Measurements from ENCODE around the gene ATG4D. TPM values are rescaled to one million over a fixed set of nuclear protein-coding genes. Genes with fewer than 3 reads are reported as not detected.
"Not testable (repeated sequence)": the region's sequence is repeated elsewhere in the genome, so short reads cannot be mapped to it uniquely, and the experiment has no call there.

ATG4D gene
- total and polyA plus RNA-seq, 3 experiments from 2014 or later, result 28.9 to 45.1 (median 44.4) TPM

- H3K36me3 ChIP-seq (ENCODE audit: insufficient read depth, low read length), result peaks cover 15% of the 10 kb centered on the region
- peak overlapping the region; percentile 79 for H3K27ac ChIP-seq (ENCODE audit: low read depth, low read length)
- H3K36me3 Mint-ChIP-seq, result peaks cover 0 to 30% (median 0%) of the 10 kb centered on the region in 3 donors
- H3K27me3 ChIP-seq (ENCODE audit: insufficient read depth, low read length, poor library complexity, severe bottlenecking), result no peaks in the 10 kb centered on the region
- H3K9me3 ChIP-seq (ENCODE audit: low read length), result no peaks in the 10 kb centered on the region
- POLR2A ChIA-PET, result interaction anchor here (0.6 to 1.5 kb wide), 5 partner anchors 21 to 109 kb away, joined by 3 to 5 read pairs (median 3); partner anchors contain the start of genes KRI1 and S1PR5
- H3K4me1 ChIP-seq (ENCODE audit: insufficient read depth, low read length), result peaks cover 17% of the 10 kb centered on the region
- CTCF ChIA-PET, result interaction anchor here (0.9 kb wide), 1 partner anchor 52 kb away, joined by 3 read pairs; no protein-coding TSS in a partner anchor
- DNase-seq, result no peak
- H3K4me3 ChIP-seq (ENCODE audit: low read length), result peak overlapping the region; percentile 61
- H3K4me1 Mint-ChIP-seq, result peaks cover 11 to 27% (median 14%) of the 10 kb centered on the region in 3 donors
- peak overlapping the region; percentile 90 to 96 (median 93) for H3K4me3 Mint-ChIP-seq
- H3K27ac Mint-ChIP-seq, result peak overlapping the region; percentile 76 to 97 (median 93)
- no peaks in the 10 kb centered on the region for H3K9me3 Mint-ChIP-seq
- H3K27me3 Mint-ChIP-seq, result peaks cover 2 to 3% of the 10 kb centered on the region in 2 donors
Observed at GRCh38 chr19:10544753-10545251, 1.1 kb downstream of the ATG4D start.

- Mint-ChIP-seq H3K9me3 (no peaks in the 10 kb centered on the region), H3K27me3 (no peaks in the 10 kb centered on the region), H3K36me3 (peaks cover 0 to 44% (median 1%) of the 10 kb centered on the region in 3 donors), H3K27ac (peak overlapping the region in 1 of 8 donors; percentile 29), H3K4me1 (peaks cover 19 to 40% (median 23%) of the 10 kb centered on the region in 3 donors), H3K4me3 (peak overlapping the region in 2 of 7 donors; percentile 14 to 74)
- CTCF ChIA-PET, result interaction anchor here (0.7 to 3.5 kb wide), 6 partner anchors 14 to 663 kb away, joined by 3 to 11 read pairs (median 4); partner anchors contain the start of gene KRI1
- no peak overlapping the region for H3K27ac ChIP-seq (ENCODE audit: low read depth, low read length)
- H3K36me3 ChIP-seq (ENCODE audit: insufficient read depth, low read length), result peaks cover 22% of the 10 kb centered on the region
- no peak for DNase-seq
- POLR2A ChIA-PET, result interaction anchor here (1.0 kb wide), 1 partner anchor 15 kb away, joined by 3 read pairs; no protein-coding TSS in a partner anchor
- no peaks in the 10 kb centered on the region for H3K27me3 ChIP-seq (ENCODE audit: insufficient read depth, low read length, poor library complexity, severe bottlenecking)
- no peak overlapping the region for H3K4me3 ChIP-seq (ENCODE audit: low read length)
- peaks cover 28% of the 10 kb centered on the region for H3K4me1 ChIP-seq (ENCODE audit: insufficient read depth, low read length)
- no peaks in the 10 kb centered on the region for H3K9me3 ChIP-seq (ENCODE audit: low read length)
Observed at GRCh38 chr19:10546817-10547216, 3.1 kb downstream of the ATG4D start.

DNA sequence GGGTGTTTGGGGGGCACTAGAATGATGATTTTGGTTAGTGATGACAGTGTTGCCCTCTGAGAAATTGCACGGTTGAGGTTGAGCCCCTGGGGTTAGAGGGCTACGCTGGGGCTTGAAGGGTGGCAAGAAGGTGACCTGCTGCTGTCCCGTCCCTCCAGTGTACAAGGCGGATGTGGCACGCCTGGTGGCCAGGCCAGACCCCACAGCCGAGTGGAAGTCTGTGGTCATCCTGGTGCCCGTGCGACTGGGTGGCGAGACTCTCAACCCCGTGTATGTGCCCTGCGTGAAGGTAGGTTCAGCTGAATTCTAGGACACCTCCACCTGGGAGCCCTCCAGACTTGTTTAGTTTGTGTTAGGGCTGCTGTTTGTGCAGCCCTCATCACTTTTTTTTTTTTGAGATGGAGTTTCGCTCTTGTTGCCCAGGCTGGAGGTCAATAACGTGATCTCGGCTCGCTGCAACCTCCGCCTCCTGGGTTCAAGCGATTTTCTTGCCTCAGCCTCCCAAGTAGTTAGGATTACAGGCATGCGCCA lies 5.1 kb downstream of the ATG4D start:
- H3K27me3 ChIP-seq (ENCODE audit: insufficient read depth, low read length, poor library complexity, severe bottlenecking), result no peaks in the 10 kb centered on the region
- H3K36me3 Mint-ChIP-seq, result peaks cover 0 to 63% (median 3%) of the 10 kb centered on the region in 3 donors
- H3K36me3 ChIP-seq (ENCODE audit: insufficient read depth, low read length), result peaks cover 42% of the 10 kb centered on the region
- H3K4me3 Mint-ChIP-seq, result no peak overlapping the region
- peaks cover 42% of the 10 kb centered on the region for H3K4me1 ChIP-seq (ENCODE audit: insufficient read depth, low read length)
- H3K27ac ChIP-seq (ENCODE audit: low read depth, low read length), result no peak overlapping the region
- no peaks in the 10 kb centered on the region for H3K27me3 Mint-ChIP-seq
- DNase-seq, result no peak
- no peaks in the 10 kb centered on the region for H3K9me3 Mint-ChIP-seq
- ChIA-PET CTCF (interaction anchor here (3.5 kb wide), 1 partner anchor 24 kb away, joined by 11 read pairs; no protein-coding TSS in a partner anchor), POLR2A (no interaction called here)
- H3K4me3 ChIP-seq (ENCODE audit: low read length), result no peak overlapping the region
- no peaks in the 10 kb centered on the region for H3K9me3 ChIP-seq (ENCODE audit: low read length)
- H3K4me1 Mint-ChIP-seq, result peaks cover 29 to 55% (median 39%) of the 10 kb centered on the region in 3 donors
- peak overlapping the region in 3 of 8 donors; percentile 29 to 70 (median 64) for H3K27ac Mint-ChIP-seq

DNA sequence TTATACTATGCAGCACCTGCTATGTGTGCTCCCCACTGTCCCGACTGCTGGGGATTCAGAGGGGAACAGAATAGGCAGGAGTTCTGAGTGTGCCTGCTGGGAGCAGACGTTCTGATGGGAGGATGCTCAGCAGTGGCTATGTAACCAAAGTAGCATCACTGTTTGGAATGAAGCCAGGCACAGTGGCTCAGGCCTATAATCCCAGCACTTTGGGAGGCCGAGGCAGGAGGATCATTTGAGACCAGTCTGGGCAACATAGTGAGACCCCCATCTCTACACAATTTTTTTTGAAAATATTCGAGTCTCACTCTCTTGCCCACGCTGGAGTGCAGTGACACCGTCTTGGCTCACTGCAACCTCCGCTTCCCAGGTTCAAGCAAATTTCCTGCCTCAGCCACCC lies 6.0 kb downstream of the ATG4D start:
- H3K27me3 Mint-ChIP-seq, result no peaks in the 10 kb centered on the region
- ChIA-PET POLR2A (no interaction called here), CTCF (no interaction called here)
- no peaks in the 10 kb centered on the region for H3K9me3 Mint-ChIP-seq
- H3K4me3 ChIP-seq (ENCODE audit: low read length), result no peak overlapping the region
- no peak for DNase-seq
- peak overlapping the region in 4 of 8 donors; percentile 43 to 70 (median 55) for H3K27ac Mint-ChIP-seq
- peaks cover 45% of the 10 kb centered on the region for H3K4me1 ChIP-seq (ENCODE audit: insufficient read depth, low read length)
- H3K36me3 Mint-ChIP-seq, result peaks cover 0 to 69% (median 4%) of the 10 kb centered on the region in 3 donors
- H3K27ac ChIP-seq (ENCODE audit: low read depth, low read length), result no peak overlapping the region
- H3K4me3 Mint-ChIP-seq, result no peak overlapping the region
- H3K9me3 ChIP-seq (ENCODE audit: low read length), result no peaks in the 10 kb centered on the region
- H3K4me1 Mint-ChIP-seq, result peaks cover 34 to 59% (median 45%) of the 10 kb centered on the region in 3 donors
- no peaks in the 10 kb centered on the region for H3K27me3 ChIP-seq (ENCODE audit: insufficient read depth, low read length, poor library complexity, severe bottlenecking)
- peaks cover 42% of the 10 kb centered on the region for H3K36me3 ChIP-seq (ENCODE audit: insufficient read depth, low read length)

GRCh38 chr19:10550336-10550735 lies 6.6 kb downstream of the ATG4D start:
- Histone ChIP-seq H3K4me1 (ENCODE audit: insufficient read depth, low read length) (peaks cover 46% of the 10 kb centered on the region), H3K27ac (ENCODE audit: low read depth, low read length) (no peak overlapping the region), H3K4me3 (ENCODE audit: low read length) (no peak overlapping the region), H3K9me3 (ENCODE audit: low read length) (no peaks in the 10 kb centered on the region), H3K36me3 (ENCODE audit: insufficient read depth, low read length) (peaks cover 44% of the 10 kb centered on the region), H3K27me3 (ENCODE audit: insufficient read depth, low read length, poor library complexity, severe bottlenecking) (no peaks in the 10 kb centered on the region)
- Mint-ChIP-seq H3K36me3 (peaks cover 0 to 70% (median 4%) of the 10 kb centered on the region in 3 donors), H3K27ac (peak overlapping the region in 6 of 8 donors; percentile 29 to 79 (median 58)), H3K4me1 (peaks cover 34 to 59% (median 46%) of the 10 kb centered on the region in 3 donors), H3K4me3 (peak overlapping the region in 2 of 7 donors; percentile 12 to 40), H3K27me3 (no peaks in the 10 kb centered on the region), H3K9me3 (no peaks in the 10 kb centered on the region)
- POLR2A ChIA-PET, result interaction anchor here (4.0 kb wide), 1 partner anchor 18 kb away, joined by 23 read pairs; the partner anchor contains the start of gene CDKN2D
- CTCF ChIA-PET, result interaction anchor here (1.7 to 7.0 kb wide), 2 partner anchors 19 to 31 kb away, joined by 5 to 63 read pairs; partner anchors contain the start of genes CDKN2D and KRI1
- no peak for DNase-seq

DNA sequence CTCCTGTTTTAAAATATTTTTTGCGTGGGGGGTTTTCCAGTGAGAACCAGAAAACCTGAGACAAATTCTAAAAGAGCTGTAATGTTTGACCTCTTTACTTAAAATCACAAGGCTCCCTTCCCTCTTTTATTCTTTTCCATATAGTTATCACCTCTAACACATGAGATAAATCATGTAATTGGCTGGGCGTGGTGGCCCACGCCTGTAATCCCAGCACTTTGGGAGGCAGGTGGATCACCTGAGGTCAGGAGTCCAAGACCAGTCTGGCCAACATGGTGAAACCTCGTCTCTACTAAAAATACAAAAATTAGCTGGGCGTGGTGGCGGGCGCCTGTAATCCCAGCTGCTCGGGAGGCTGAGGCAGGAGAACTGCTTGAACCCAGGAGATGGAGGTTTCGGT lies 7.3 kb downstream of the ATG4D start:
- H3K27me3 Mint-ChIP-seq; DNase-seq; H3K27ac ChIP-seq (ENCODE audit: low read depth, low read length); H3K4me3 ChIP-seq (ENCODE audit: low read length); H3K9me3 Mint-ChIP-seq; H3K27me3 ChIP-seq (ENCODE audit: insufficient read depth, low read length, poor library complexity, severe bottlenecking); H3K9me3 ChIP-seq (ENCODE audit: low read length): not testable (repeated sequence)
- Histone ChIP-seq H3K36me3 (ENCODE audit: insufficient read depth, low read length) (peaks cover 51% of the 10 kb centered on the region), H3K4me1 (ENCODE audit: insufficient read depth, low read length) (peaks cover 52% of the 10 kb centered on the region)
- Mint-ChIP-seq H3K27ac (peak overlapping the region in 6 of 8 donors; percentile 56 to 81 (median 70)), H3K4me1 (peaks cover 41 to 62% (median 52%) of the 10 kb centered on the region in 3 donors), H3K4me3 (peak overlapping the region in 1 of 7 donors; percentile 54), H3K36me3 (peaks cover 0 to 77% (median 4%) of the 10 kb centered on the region in 3 donors)
- POLR2A ChIA-PET, result interaction anchor here (0.6 to 4.0 kb wide), 4 partner anchors 15 to 443 kb away, joined by 3 to 23 read pairs (median 5); partner anchors contain the start of genes CDKN2D and KRI1
- CTCF ChIA-PET, result interaction anchor here (1.0 to 7.0 kb wide), 7 partner anchors 9 to 64 kb away, joined by 3 to 63 read pairs (median 15); partner anchors contain the start of genes CDKN2D and KRI1

GRCh38 chr19:10551698-10552301 lies 8.1 kb downstream of the ATG4D start:
- Histone ChIP-seq H3K4me1 (ENCODE audit: insufficient read depth, low read length) (peaks cover 56% of the 10 kb centered on the region), H3K9me3 (ENCODE audit: low read length) (no peaks in the 10 kb centered on the region), H3K36me3 (ENCODE audit: insufficient read depth, low read length) (peaks cover 55% of the 10 kb centered on the region), H3K27me3 (ENCODE audit: insufficient read depth, low read length, poor library complexity, severe bottlenecking) (no peaks in the 10 kb centered on the region), H3K4me3 (ENCODE audit: low read length) (no peak overlapping the region), H3K27ac (ENCODE audit: low read depth, low read length) (no peak overlapping the region)
- POLR2A ChIA-PET, result interaction anchor here (0.6 to 4.0 kb wide), 7 partner anchors 9 to 443 kb away, joined by 3 to 23 read pairs (median 5); partner anchors contain the start of genes CDKN2D and KRI1
- Mint-ChIP-seq H3K4me3 (peak overlapping the region in 1 of 7 donors; percentile 61), H3K9me3 (no peaks in the 10 kb centered on the region), H3K27ac (peak overlapping the region; percentile 56 to 98 (median 78)), H3K36me3 (peaks cover 0 to 80% (median 4%) of the 10 kb centered on the region in 3 donors), H3K4me1 (peaks cover 43 to 65% (median 53%) of the 10 kb centered on the region in 3 donors), H3K27me3 (no peaks in the 10 kb centered on the region)
- DNase-seq, result peak in 3 of 5 donors; percentile 33 to 62 (median 48)
- CTCF ChIA-PET, result interaction anchor here (1.0 to 7.0 kb wide), 9 partner anchors 10 to 163 kb away, joined by 3 to 63 read pairs (median 6); partner anchors contain the start of genes CDKN2D, KEAP1 and KRI1

Data from CD8-positive, alpha-beta memory T cell (primary cell).